ENCODE results near the gene ZNF160.
"Not testable (repeated sequence)": the region's sequence is repeated elsewhere in the genome, so short reads cannot be mapped to it uniquely, and the experiment has no call there.

Gene ZNF160

DNA sequence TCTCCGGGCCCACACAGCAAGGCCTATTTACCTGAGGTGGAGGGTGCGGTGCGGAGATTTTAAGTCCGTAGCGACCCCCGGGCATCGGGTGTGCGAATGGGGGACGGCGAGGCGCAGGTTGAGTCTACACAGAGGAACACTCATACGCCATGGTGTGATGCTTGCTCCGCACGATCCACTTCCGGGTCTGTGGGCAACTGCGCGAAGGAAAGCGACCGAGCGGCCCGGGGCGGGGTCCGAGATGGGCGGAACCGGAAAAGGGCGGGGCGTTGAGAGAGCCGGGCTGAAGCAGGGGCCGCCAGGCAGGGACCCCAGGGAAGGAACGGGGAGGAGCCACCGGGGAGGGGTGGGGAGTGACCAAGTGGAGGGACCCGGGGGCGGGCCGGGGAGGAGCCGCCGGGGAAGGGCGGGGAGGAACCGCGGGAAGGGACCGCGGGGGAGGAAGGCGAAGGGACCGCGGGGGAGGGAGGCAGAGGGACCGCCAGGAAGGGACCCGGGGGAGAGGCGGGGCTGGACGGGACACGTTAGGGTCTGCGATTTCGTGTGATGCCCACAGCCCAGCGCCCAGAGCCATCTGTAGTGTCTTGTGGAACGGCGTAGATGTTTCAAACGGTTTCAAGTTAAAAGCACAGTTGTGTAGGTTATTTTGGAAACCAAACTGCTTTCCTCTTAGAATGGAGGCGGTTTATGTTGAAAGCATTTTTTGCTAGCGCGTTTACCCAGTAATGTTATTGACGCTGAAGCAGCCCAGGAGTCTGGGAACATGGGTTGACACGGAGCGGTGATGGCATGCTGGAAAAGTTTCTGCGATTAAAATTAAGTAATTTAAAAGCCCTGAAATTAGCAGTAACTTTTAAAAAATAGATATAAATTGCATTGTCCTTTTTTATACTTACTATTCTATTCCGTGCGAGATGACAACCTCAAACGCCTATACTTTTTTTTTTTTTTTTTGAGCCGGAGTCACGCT lies at the start of gene ZNF160:
ZNF160 (minus strand) TSS at position 189 of the 970 bp plus-strand sequence. CDS start 17,146 bp downstream, outside the sequence.
- peak; percentile 72 to 91 for DNase-seq

DNA sequence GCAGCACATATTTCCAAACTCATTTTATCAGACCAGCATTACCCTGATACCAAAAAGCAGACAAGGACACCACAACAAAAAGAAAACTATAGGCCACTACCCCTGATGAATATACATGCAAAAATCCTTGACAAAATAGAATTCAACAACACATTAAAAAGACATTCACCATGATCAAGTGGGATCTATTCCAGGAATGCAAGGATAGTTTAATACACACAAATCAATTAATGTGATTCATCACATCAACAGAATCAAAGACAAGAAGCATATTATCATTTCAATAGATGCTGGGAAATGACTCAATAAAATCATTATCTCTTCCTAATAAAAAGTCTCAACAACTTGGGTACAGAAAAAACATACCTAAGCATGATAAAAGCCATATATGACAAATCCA lies 44.4 kb upstream of the ZNF160 start:
- DNase-seq, result no peak

DNA sequence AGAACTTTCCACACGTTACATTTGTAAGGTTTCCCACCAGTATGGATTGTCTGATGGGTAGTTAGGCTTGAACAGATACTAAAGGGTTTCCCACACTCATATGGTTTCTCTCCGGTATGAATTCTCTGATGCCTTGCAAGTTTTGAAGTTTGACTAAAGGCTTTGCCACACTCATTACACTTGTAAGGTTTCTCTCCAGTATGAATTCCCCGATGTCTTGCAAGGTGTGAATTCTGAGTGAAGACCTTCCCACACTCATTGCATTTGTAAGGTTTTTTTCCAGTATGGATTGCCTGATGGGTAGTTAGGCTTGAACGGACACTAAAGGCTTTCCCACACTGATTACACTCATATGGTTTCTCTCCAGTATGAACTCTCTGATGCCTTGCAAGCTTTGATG lies 37.1 kb upstream of the ZNF160 start:
- DNase-seq, result no peak

DNA sequence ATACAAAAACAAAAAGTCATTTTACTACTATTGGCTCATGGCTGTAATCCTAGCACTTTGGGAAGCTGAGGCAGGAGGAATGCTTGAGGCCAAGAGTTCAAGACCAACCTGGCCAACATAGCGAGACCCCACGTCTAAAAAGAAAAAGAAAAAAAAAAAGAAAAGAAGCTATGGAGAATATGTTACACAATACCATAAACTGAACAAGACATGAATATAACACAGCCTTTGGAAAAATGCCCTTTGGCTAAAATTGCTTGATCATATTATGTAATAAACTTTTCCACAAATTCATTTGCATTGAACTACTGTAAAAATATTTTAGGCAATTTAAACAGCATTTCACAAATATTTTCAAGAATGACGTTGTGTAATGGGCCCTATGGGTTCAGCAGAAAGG lies 33.2 kb upstream of the ZNF160 start:
- no peak for DNase-seq

DNA sequence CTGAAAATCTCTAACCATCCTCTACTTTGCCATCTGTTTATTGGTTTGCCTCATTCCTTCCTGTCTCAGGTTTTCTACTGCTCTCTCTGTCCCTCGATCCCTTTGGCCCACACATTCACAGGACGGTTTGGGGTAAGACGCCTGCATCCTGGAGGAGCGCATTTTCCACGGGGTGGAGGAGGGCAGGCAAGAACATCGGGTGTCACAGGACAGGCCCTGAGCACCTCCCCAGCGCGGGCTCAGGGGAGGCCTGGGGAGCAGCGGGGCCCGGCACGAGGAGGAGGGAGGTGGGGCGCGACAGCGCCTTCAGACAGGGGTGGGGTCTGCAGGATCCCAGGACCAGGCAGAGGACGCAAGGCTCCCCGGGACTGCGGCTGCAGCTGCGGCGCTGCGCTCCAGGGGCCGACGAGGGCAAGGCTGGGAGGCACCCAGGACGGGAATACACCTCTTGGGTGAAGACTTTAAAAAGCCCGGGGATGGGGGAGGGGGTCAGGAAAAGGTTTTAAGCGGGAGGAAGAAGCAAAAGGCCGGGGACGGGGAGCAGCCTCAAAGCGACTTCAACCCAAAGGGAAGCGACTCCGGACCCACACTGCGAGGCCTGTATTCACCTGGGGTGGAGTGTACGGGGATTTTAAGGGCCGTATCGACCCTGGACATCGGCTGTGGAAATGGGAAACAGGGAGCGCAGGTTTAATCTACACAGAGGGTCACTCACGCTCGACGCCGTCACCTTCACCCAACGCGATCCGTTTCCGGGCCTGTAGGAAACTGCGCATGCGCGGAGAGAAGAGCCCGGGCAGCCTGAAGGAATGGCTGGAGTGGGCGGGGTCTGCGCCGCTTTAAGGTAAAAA lies 29.1 kb upstream of the ZNF160 start, which contains the start of gene ZNF415:
ZNF415 (minus strand) TSS at position 770 of the 851 bp plus-strand sequence. CDS start 10,234 bp downstream, outside the sequence.
- DNase-seq, result peak in 1 of 2 experiments; percentile 1

DNA sequence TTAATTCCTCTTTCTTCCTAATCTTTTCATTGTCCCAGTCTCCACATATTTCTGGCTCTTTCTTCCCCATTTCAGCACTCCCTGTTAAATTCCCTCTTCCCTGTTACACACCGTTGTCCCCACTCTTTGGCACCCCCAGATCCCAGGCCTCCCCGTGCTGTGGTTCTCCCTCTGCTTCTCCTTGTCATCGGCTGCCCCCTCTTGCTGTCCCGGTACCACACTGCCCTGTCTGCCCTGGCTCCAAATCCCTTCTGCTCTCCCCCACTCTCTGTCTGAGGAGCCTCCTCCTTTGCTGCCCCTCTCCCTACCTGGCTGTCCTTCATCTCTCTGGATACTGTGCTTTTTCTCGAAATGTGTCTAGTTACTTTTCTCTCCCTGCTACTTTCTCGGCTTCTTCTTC lies 28.5 kb upstream of the ZNF160 start:
- no peak for DNase-seq

- DNase-seq, result no peak
Measured at GRCh38 chr19:53131085-53131590, 27.9 kb upstream of the ZNF160 start.

DNA sequence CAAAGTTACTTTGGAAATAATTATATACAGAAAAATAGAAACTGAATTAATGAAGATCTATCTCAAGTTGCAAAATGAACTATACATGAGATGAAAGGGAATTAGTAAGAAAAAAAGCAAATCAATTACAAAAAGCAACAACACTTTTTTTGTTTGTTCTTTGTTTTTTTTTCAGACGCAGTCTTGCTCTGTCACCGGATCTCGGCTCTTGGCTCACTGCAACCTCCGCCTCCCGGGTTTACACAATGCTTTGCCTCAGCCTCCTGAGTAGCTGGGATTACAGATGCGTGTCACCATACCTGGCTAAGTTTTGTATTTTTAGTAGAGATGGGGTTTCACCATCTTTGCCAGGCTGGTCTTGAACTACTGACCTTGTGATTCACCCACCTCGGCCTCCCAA lies 27.3 kb upstream of the ZNF160 start:
- no peak for DNase-seq

DNA sequence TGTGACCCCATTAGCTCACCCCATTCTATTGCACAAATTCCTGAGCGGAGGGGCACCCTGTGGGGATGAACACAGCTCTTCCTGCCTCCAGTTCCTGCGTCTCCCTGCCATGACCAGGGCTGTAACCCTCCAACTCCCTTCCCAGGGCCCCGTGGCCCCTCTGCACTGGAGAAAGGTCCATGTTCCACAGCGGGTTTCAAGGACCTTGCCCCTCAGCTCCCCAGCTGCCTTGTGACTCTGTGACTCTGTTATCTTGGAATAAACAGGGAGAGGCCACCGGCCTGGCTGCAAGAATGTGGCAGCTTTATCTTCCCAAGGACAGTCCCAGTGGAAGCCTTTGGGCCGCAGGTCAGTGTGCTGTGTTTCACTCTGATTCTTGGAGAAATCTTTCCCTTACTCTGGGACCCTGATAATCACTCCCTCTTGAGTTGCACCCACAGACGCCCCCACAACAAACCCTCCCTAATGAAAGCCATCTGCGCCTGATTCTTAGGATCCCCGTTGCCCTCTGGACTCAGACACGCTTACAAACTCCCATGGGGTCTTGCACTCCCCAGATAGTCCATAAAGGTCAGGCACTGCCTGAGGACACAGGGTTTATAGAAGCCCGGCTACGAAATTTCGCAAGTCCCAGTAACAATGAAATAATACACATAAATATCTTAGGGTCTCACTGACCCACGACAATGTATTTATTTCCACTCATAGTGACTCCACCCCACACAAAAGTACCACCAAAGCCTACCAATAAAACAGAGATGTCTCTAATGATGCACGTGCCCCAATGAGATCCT lies 23.7 kb upstream of the ZNF160 start:
- not testable (repeated sequence) for DNase-seq

GRCh38 chr19:53123400-53123799 lies 20.2 kb upstream of the ZNF160 start:
- no peak for DNase-seq

DNA sequence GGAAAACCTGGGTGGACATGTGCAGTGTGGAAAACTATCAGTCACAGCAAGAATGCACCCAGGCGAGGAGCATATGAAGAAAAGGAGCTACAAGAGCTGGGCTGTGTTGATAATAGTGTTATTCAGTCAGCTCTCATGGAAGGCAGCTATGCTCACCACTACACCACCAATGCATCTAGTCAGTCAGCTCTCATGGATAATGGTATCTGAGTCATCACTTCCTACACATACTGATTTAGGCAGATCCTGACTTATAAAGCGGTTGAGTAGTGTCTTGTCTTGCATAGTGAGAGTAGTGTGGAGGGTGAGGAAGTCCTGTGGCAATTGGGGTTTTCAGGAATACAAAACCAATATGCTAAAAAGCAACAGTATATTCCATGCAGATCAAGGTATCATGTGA lies 9.1 kb upstream of the ZNF160 start:
- DNase-seq, result no peak

DNA sequence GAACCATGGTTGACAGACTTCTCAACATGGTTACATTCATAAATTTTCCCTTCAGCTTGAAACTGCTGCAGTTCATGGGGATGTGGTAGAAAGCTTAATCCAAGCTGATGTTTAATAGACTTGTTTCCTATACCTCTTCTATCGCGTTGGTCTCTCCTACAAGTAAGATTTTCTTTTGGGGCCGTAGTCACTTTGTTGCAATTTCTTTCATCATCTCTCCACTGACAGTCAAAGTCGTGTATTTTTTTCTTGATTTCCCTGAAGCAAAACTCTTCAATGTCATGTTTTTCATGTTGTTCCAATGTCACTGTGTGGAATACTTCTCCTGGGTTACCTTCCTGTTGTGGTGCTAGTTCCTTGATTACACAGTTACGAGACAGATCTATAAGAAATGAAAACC lies 6.3 kb upstream of the ZNF160 start:
- no peak for DNase-seq

GRCh38 chr19:53102756-53103233 lies 427 bp downstream of the ZNF160 start:
- DNase-seq, result peak in 1 of 2 experiments; percentile 15

GRCh38 chr19:53102206-53102755 lies 941 bp downstream of the ZNF160 start:
- no peak for DNase-seq

DNA sequence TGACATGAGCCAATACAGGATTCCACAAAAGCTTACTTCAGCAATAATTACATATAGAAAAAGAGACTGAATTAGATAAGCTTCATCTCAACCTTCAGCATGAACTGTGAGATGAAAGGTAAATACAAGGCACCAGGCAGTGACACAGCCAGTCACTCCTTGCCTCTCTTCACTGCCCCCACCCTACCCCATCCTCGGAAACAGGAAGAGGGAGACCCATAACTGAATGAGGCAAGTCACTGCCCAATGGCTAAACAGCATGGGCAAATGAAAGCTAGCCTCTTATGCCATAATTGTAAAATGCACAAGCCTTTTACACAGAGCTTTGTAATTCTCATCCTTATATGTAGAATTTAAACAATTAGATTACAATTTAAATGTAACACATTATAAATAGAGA lies 1.7 kb downstream of the ZNF160 start:
- no peak for DNase-seq

GRCh38 chr19:53098570-53098969 lies 4.7 kb downstream of the ZNF160 start:
- DNase-seq, result not testable (repeated sequence)

DNA sequence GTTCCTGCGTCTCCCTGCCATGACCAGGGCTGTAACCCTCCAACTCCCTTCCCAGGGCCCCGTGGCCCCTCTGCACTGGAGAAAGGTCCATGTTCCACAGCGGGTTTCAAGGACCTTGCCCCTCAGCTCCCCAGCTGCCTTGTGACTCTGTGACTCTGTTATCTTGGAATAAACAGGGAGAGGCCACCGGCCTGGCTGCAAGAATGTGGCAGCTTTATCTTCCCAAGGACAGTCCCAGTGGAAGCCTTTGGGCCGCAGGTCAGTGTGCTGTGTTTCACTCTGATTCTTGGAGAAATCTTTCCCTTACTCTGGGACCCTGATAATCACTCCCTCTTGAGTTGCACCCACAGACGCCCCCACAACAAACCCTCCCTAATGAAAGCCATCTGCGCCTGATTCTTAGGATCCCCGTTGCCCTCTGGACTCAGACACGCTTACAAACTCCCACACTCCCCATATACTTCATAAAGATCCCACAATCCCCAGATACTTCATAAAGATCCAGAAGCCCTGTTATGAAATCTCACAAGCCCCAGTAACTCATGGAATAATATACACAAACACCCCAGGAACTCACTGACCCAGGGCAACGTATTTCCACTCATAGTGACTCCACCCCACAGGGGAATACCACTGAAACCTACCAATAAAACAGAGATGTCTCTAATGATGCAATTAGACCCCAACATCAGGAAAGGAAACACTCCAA lies 6.1 kb downstream of the ZNF160 start:
- not testable (repeated sequence) for DNase-seq

DNA sequence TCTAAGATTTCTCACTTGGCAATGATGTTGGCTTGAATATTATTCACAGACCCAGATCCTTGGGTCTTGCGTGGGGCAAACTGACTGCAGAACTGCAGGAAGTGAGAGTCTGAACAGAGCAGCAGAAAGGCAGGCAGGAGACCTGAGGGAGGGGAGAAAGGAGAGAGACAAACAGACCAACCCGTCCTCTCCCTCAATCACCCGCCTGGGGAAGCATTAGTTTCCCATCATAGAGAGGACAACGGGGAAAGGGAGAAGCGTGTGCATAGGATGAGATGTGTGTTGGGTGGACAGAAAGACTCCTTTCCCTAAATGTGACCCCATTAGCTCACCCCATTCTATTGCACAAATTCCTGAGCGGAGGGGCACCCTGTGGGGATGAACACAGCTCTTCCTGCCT lies 6.6 kb downstream of the ZNF160 start:
- not testable (repeated sequence) for DNase-seq

DNA sequence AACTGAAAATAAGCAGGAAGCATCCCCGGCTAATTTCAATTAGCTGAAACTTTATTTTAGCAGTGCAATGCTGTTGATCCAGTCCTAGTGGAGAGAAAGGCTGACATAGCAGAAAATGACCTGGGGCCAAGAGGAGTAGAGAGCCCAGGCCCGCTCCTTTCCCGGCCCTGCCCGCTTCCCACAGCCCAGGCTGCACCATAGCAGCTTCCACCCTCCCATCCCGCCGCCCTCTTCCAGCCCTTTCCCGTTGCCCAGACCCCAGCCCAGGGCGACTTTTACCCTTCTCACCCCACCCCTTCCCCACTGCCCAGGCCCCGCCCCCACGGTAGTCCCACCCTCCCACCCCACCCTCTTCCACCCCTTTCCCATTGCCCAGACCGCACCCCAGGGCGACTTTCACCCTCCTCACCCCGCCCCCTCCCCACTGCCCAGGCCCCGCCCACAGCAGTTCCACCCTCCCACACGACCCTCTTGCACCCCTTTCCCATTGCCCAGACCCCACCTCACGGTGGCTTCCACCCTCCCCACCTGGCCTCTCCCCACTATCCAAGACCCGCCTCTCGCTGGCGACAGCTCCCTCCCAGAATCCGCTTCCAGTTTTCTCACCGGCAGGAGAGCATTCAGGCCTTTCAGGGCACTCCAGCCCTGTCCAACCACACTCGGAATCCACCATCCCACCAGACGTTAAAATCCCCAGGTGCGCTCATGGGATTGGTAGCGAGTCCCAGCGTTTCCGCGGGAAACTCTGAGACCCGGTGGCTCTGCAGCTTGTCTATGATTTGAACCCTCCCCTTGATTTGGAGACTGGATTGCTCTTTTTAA lies 8.3 kb downstream of the ZNF160 start:
- DNase-seq, result no peak

GRCh38 chr19:53092723-53093122 lies 10.5 kb downstream of the ZNF160 start:
- no peak for DNase-seq
